Endothelial cell of umbilical vein (primary cell): Measurements from ENCODE around the gene MED27.

Experiments used
- CTCF ChIP-seq, 2 donors: IDR thresholded peaks; 1 replicate in 1 of 2; 2 replicates in 1 of 2; pipeline ENCODE4 v1.5.1; 2011; ENCODE audit warnings: low read length in 2 of 2, mild to moderate bottlenecking in 2 of 2, moderate library complexity in 2 of 2, control low read depth in 1 of 2, inconsistent platforms in 1 of 2, low read depth in 1 of 2; ENCODE audit not compliant: insufficient read depth in 1 of 2; ENCODE audit errors: extremely low read depth in 1 of 2
- FOS ChIP-seq: IDR thresholded peaks from 2 replicates; pipeline ENCODE4 v1.6.1; 2011; ENCODE audit warnings: mild to moderate bottlenecking, low read length, moderate library complexity, borderline replicate concordance; ENCODE audit not compliant: insufficient read depth
- GATA2 ChIP-seq: IDR thresholded peaks from 2 replicates; pipeline ENCODE4 v1.7.0; 2011; ENCODE audit warnings: low read depth, mild to moderate bottlenecking, moderate library complexity, mixed read lengths, low read length; ENCODE audit not compliant: insufficient read length, insufficient read depth
- POLR2A ChIP-seq: IDR thresholded peaks from 2 replicates; pipeline ENCODE4 v1.6.1; 2012; ENCODE audit warnings: low read depth, mild to moderate bottlenecking, control low read depth, low read length
- POLR2AphosphoS5 ChIP-seq: IDR thresholded peaks from 2 replicates; pipeline ENCODE4 v1.6.1; 2012; ENCODE audit warnings: low read depth, mild to moderate bottlenecking, control low read depth, low read length, moderate library complexity; ENCODE audit not compliant: insufficient read depth

GRCh38 chr9:131986089-131986488 is 93.6 kb downstream of the MED27 start:
- TF ChIP-seq GATA2 (no peak), POLR2A (no peak), CTCF (IDR thresholded peaks at IDR 0.05; ENCODE audit: extremely low read depth in 1 of 2, insufficient read depth in 1 of 2, low read depth in 1 of 2, low read length in 2 of 2) (no peak), FOS (no peak), POLR2AphosphoS5 (no peak)
